Ascending aorta (tissue), 2 donors: ENCODE results near the gene PON3. TPM values are rescaled to one million over a fixed set of nuclear protein-coding genes. Genes with fewer than 3 reads are reported as not detected.

Source experiments
- DNase-seq, 2 donors: peaks; one replicate each; pipeline ENCODE4 v3.0.0-alpha.2; 2019; ENCODE audit warnings: low spot score in 2 of 2
- H3K27ac ChIP-seq, 2 donors: fragments of 200-600 bp; sonication (generic); one replicate each; pipeline ENCODE4 v1.5.1; 2016 to 2017; ENCODE audit warnings: mild to moderate bottlenecking in 1 of 2
- H3K27me3 ChIP-seq: fragments of 200-600 bp; sonication (generic); one replicate; pipeline ENCODE4 v1.5.1; 2017
- H3K36me3 ChIP-seq, 2 donors: fragments of 200-600 bp; sonication (generic); one replicate each; pipeline ENCODE4 v1.5.1; 2016
- H3K4me1 ChIP-seq, 2 donors: fragments of 200-600 bp; sonication (generic); one replicate each; pipeline ENCODE4 v1.5.1; 2016 to 2017; ENCODE audit warnings: mild to moderate bottlenecking in 1 of 2
- H3K4me3 ChIP-seq, 2 donors: fragments of 200-600 bp; sonication (generic); one replicate each; pipeline ENCODE4 v1.5.1; 2016 to 2017; ENCODE audit warnings: mild to moderate bottlenecking in 1 of 2
- H3K9me3 ChIP-seq, 2 donors: fragments of 200-600 bp; sonication (generic); one replicate each; pipeline ENCODE4 v1.5.1; 2016
- intact Hi-C: fragments of 100-400 bp; cut with DNase I; formaldehyde crosslinking; loops from one replicate; pipeline ENCODE4 v1.15.1; 2023
- total RNA-seq: library from RNA; depleted of rRNA; stranded (reverse); fragments of >200 nt; gene quantifications from one replicate; pipeline ENCODE4 v1.1.0, GENCODE V29; 2016
- TF ChIP-seq, protein P1 (sequence below), 3 experiments: fragments of 200-600 bp in 2 of 3; fragments of 450-650 bp in 1 of 3; sonication (generic) in 2 of 3; IDR thresholded peaks; one replicate each; pipeline ENCODE4 v1.5.1; 2016 to 2019; ENCODE audit warnings: antibody characterized with exemption in 3 of 3, mild to moderate bottlenecking in 1 of 3, moderate library complexity in 1 of 3

PON3 gene
- total RNA-seq, 1 donor from 2014 or later: not detected

- TF ChIP-seq, protein P1, sequence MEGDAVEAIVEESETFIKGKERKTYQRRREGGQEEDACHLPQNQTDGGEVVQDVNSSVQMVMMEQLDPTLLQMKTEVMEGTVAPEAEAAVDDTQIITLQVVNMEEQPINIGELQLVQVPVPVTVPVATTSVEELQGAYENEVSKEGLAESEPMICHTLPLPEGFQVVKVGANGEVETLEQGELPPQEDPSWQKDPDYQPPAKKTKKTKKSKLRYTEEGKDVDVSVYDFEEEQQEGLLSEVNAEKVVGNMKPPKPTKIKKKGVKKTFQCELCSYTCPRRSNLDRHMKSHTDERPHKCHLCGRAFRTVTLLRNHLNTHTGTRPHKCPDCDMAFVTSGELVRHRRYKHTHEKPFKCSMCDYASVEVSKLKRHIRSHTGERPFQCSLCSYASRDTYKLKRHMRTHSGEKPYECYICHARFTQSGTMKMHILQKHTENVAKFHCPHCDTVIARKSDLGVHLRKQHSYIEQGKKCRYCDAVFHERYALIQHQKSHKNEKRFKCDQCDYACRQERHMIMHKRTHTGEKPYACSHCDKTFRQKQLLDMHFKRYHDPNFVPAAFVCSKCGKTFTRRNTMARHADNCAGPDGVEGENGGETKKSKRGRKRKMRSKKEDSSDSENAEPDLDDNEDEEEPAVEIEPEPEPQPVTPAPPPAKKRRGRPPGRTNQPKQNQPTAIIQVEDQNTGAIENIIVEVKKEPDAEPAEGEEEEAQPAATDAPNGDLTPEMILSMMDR (IDR thresholded peaks at IDR 0.05): no peak
- Histone ChIP-seq H3K27ac (no peak overlapping the region), H3K4me1 (no peaks in the 10 kb centered on the region), H3K27me3 (no peaks in the 10 kb centered on the region), H3K4me3 (no peak overlapping the region), H3K9me3 (no peaks in the 10 kb centered on the region), H3K36me3 (no peaks in the 10 kb centered on the region)
- no peak for DNase-seq
- intact Hi-C loops: no loop called here
Measured at GRCh38 chr7:95398155-95398940, 2.2 kb upstream of the PON3 start.

GRCh38 chr7:95397381-95397780 lies 1.2 kb upstream of the PON3 start:
- Histone ChIP-seq H3K4me1 (no peaks in the 10 kb centered on the region), H3K36me3 (no peaks in the 10 kb centered on the region), H3K27me3 (no peaks in the 10 kb centered on the region), H3K27ac (no peak overlapping the region), H3K9me3 (no peaks in the 10 kb centered on the region), H3K4me3 (no peak overlapping the region)
- no peak for DNase-seq
- intact Hi-C loops: no loop called here
- TF ChIP-seq, protein P1 (IDR thresholded peaks at IDR 0.05): no peak

GRCh38 chr7:95395755-95396135 lies 430 bp downstream of the PON3 start:
- no peaks in the 10 kb centered on the region for H3K9me3 ChIP-seq
- intact Hi-C loops: no loop called here
- DNase-seq: no peak
- no peaks in the 10 kb centered on the region for H3K36me3 ChIP-seq
- no peaks in the 10 kb centered on the region for H3K27me3 ChIP-seq
- H3K27ac ChIP-seq: no peak overlapping the region
- TF ChIP-seq, protein P1 (IDR thresholded peaks at IDR 0.05): no peak
- peak overlapping the region in 1 of 2 donors; percentile 48 for H3K4me3 ChIP-seq
- no peaks in the 10 kb centered on the region for H3K4me1 ChIP-seq

- no peak overlapping the region for H3K27ac ChIP-seq
- H3K36me3 ChIP-seq: no peaks in the 10 kb centered on the region
- H3K9me3 ChIP-seq: no peaks in the 10 kb centered on the region
- DNase-seq: no peak
- H3K27me3 ChIP-seq: no peaks in the 10 kb centered on the region
- intact Hi-C loops: no loop called here
- no peak overlapping the region for H3K4me3 ChIP-seq
- no peaks in the 10 kb centered on the region for H3K4me1 ChIP-seq
- TF ChIP-seq, protein P1 (IDR thresholded peaks at IDR 0.05): no peak
Measured at GRCh38 chr7:95394370-95394769, 1.8 kb downstream of the PON3 start.

DNA sequence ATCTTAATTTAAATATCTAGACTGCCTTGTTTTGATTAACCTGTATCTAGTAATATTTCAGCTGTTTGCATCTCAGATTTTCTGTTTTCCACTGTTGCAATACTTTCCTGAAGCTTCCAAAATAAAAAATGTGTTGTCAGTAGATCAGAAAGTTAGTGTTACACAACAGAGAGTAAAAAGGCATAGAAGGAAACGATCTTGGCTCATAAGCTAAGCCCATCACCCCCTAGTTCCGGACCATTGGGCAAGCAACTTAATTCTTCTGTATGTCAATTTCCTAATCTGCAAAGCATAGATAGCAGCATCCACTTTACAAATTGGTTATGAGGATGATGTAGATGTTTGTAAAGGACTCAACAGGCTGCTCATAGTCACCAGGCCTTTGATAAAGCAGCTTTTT lies 4.4 kb downstream of the PON3 start:
- no peaks in the 10 kb centered on the region for H3K4me1 ChIP-seq
- no peak for DNase-seq
- intact Hi-C loops: no loop called here

More for the DNA sequence above, 4.4 kb downstream of the PON3 start:
- TF ChIP-seq, protein P1 (IDR thresholded peaks at IDR 0.05): no peak
- H3K27me3 ChIP-seq: no peaks in the 10 kb centered on the region
- H3K4me3 ChIP-seq: no peak overlapping the region
- no peaks in the 10 kb centered on the region for H3K36me3 ChIP-seq
- H3K9me3 ChIP-seq: no peaks in the 10 kb centered on the region
- no peak overlapping the region for H3K27ac ChIP-seq
